Measurements from ENCODE around the gene DCST1.

- TF ChIP-seq POLR2A (IDR thresholded peaks at IDR 0.05; ENCODE audit: low read depth, low read length) (no peak), MYC (IDR thresholded peaks at IDR 0.05; ENCODE audit: low read depth, low read length) (no peak), CTCF (IDR thresholded peaks at IDR 0.05; ENCODE audit: extremely low read depth in 1 of 2, insufficient read depth in 1 of 2, low read depth in 1 of 2, low read length in 2 of 2) (no peak), JUN (IDR thresholded peaks at IDR 0.05; ENCODE audit: borderline replicate concordance, insufficient read depth, insufficient read length, low read depth) (no peak), POLR2AphosphoS5 (IDR thresholded peaks at IDR 0.05; ENCODE audit: insufficient read depth, low read depth, low read length) (no peak), EZH2 (IDR thresholded peaks at IDR 0.05; ENCODE audit: borderline replicate concordance, low read depth, low read length, severe bottlenecking) (no peak)
These were observed at the start of gene DCST1, which contains the start of gene DCST2 for GRCh38 chr1:155033524-155033923.
